ENCODE data around the gene ACAP2. TPM values are rescaled to one million over a fixed set of nuclear protein-coding genes. Genes with fewer than 3 reads are reported as not detected.
A peak's percentile ranks its signal among the peaks of the same experiment; 100 is the strongest.
"Not testable (repeated sequence)": the region's sequence is repeated elsewhere in the genome, so short reads cannot be mapped to it uniquely, and the experiment has no call there.

The ACAP2 gene
- total RNA-seq, 1 donor from 2014 or later = 36.5 TPM

GRCh38 chr3:195296662-195297061, 146.2 kb downstream of the ACAP2 start:
- no peak for DNase-seq (ENCODE audit: low read depth in 2 of 2)

DNA sequence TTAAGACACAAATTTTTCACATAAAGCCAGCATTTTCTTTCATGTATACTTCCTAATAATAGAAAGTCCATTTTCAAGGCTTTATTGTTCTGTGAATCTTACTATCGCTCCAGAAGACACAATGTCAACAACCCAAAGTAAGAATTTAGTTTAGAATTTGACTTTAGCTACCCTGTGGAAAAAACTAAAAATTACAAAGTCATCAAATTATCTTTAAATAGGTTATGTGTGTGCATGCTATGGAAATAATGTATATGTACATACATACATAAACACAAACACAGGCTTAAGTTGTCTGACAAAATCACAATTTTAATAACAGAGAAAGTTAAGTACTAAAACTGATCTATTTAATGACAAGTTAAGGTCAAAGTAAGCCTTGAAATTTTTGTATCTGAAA, 151.7 kb downstream of the ACAP2 start:
- no peak for DNase-seq (ENCODE audit: low read depth in 2 of 2)

GRCh38 chr3:195290643-195291042, 152.2 kb downstream of the ACAP2 start:
- not testable (repeated sequence) for DNase-seq (ENCODE audit: low read depth in 2 of 2)

DNA sequence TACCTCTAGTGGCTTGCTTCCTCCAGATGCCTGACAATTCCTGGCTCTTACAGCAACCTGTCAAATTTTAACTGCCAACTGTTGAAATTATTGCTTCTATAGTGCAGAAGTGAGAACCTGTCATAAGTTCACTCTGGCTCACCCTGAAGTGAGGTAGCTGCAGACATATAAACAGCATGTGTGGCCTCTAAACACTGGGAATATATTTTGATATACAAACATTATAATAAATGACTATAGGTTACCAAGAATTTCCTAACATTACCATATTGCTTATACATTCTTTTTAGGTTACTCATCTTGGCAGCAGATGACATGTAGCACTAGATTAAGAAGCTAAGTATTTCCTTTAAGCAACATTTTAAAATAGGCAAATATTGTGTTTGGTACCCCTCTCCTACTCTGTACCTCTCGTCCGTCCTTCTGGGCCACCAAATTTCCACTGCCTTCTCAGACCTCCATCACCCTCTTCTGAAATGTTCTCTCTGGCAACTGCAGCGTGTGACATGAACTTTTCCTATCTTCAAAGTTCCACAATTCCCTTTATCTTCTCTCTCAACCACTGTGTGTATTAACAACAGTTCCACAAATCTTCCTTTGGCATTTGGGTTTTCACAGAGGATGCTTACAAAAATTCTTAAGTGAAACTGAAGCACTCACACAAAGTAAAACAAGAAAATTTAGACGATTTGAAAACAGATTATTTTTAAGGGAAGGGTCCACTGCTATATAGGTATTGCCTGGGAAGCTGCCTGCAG, 156.5 kb downstream of the ACAP2 start:
- DNase-seq (ENCODE audit: low read depth in 2 of 2) = peak in 1 of 2 donors; percentile 42

DNA sequence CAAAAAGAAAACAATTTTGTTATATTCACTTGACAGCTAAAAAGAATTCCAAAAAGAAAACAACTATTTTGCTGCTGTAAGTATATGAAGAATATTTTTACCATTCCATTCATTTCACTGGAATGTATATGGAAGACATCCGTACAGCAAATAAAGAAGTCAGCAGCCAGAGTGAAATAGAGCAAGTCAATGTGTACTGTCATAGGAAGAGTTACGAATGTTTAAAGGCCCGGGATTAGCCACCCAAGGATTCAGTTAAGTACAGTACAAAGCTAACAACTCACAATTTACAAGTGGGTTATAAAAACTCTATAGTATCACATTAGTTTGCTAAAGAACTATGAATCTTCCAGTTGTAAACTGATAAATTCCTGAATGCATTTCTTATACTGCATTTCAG, 157.4 kb downstream of the ACAP2 start:
- no peak for DNase-seq (ENCODE audit: low read depth in 2 of 2)

- DNase-seq (ENCODE audit: low read depth in 2 of 2) = no peak
Observed at GRCh38 chr3:195284842-195285241, 158.0 kb downstream of the ACAP2 start.

- DNase-seq (ENCODE audit: low read depth in 2 of 2) = no peak
Observed at GRCh38 chr3:195282961-195283360, 159.9 kb downstream of the ACAP2 start.

DNA sequence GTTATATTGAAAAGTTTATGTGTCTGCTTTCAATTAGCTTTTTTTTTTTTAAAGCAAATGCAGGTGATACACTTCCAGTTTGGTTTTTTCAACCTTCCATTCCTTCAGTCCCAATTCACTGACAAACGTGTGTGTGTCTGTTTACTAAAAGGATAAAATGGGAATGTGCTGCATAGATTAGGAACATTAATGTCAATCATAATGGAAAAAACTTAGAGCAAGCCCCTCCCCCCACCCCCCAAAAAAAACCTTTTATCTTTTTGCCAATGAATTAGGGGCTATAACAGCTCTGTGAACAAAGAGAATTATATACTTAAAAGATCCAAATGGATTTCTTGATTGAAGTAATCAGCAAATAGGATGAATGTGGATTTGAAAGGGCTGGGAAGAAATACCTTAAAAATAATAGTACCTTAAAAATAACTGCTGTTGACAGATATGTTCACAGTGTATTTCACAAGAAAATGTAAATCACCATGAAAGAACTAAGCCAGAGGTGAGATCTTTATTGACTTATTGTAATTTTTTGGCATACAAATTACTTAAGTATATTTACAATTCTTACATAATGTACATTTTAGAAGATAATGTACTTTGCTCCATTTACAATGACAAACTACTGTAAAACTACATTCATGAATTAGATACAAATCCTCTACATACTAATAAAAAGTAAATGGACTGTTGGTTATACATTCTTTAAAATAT, 168.4 kb downstream of the ACAP2 start:
- DNase-seq (ENCODE audit: low read depth in 2 of 2) = no peak

DNA sequence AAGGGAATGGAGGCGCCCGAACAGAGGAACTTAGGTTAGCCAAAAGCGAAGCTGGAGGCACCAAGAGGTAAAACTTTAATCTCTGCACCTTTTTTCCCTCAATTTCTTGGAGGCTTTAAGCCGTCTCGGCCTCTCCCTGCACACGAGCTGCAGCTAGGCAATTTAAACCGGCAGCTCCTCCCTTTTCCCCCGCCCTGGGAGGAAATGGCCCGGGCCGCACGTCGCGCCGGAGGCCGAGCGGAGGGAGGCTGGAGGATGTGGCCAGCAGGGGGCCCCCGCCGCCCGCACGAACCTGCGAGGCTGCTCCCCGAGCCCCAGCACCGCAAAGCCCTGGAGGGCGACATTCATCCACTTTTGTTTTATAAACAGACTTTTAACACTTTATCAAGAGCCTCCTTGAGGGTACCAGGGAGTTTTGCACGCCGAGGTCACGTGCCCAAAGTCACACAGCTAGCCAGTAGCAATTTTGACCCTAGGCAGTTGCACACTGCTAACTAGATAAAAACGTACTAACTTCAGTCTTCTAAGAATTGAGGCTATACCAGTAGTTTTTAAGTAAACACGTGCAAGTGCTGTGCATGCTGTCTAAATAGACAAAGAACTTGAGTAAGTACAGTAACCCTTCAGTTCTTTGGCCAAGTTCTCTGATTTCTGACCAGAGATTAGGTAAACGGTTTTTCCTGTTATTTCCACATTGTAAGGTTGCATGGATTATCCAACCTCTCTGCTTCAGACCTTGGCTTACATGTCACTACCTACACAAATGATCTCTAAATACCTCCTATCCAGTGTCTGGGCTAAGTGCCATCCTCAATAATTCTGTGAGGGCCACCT, 171.2 kb downstream of the ACAP2 start:
- peak; percentile 92 to 94 for DNase-seq (ENCODE audit: low read depth in 2 of 2)

GRCh38 chr3:195270817-195271409, 171.9 kb downstream of the ACAP2 start, which contains the start of gene XXYLT1:
Gene XXYLT1, minus strand, starts transcription at chr3:195271159. Its CDS starts 101 bp downstream, at chr3:195271058.
- peak; percentile 91 to 93 for DNase-seq (ENCODE audit: low read depth in 2 of 2)

DNA sequence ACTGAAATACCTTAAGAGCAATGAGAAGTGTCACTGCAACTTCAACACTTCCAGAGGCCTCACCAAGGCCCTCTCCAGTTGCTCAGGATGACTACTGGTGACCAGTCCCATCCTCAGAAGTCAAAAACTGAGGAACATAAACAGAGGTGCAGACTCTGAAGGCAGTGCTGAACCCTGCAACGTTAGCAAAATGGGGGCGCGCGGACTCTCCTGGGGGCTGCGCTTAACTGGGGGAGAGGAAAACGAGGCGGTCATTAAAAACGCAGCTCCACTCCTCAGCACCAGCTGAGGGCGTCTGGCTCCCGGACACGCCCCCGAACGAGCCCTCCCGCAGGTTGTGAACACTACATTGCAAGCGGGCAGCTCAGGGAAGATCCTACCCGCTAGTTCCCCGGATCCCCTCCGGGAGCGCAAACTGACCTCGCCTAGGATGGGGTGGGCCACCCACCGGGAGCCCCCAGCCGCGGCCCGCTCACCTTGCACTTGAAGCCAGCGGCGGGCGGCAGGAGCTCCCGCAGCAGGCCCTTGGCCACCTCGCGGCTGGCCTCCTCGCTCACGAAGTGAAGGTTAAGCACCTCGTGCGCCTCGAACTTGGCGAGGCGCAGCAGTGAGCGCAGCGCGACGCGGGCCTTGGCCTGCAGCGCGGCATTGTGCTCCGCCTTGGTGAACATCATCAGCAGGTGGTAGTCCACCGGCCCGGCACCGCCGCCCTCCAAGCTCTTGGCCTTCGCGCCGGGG, 172.6 kb downstream of the ACAP2 start:
- peak; percentile 53 to 54 for DNase-seq (ENCODE audit: low read depth in 2 of 2)

GRCh38 chr3:195269375-195270078, 173.3 kb downstream of the ACAP2 start:
- no peak for DNase-seq (ENCODE audit: low read depth in 2 of 2)

DNA sequence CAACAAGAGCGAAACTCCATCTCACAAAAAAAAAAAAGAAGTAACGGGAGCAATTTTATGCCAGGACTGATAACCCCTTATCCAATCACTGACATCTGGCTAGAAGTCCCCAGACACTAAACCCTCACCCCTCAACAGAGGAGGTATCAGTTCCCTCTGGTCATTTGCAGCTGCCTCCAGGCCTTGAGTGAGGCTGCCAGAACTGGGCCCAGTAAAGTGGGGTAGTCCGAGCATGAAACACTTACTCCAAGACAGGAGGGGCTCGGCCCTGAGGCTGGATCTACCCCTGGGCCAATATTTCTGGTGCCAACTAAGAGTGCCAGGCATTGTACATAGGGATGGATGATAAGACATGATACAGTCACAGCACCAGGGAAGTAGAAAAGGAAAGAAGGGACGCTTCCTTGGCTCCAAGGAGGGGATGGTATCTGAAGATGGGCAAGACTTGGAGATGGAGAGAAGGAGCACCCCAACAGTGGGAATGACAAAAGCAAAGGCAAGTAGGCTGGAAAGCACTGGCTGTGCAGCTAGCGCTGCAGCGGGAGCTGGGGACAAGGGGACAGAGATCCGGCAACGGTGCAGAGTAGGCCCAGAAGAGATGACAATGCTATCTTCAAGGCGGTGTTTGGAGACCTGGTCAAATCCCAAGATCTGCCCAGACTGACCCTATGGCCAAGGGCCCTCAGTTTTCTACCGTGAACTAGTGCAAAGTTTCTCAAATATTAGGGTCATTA, 174.1 kb downstream of the ACAP2 start:
- no peak for DNase-seq (ENCODE audit: low read depth in 2 of 2)

DNA sequence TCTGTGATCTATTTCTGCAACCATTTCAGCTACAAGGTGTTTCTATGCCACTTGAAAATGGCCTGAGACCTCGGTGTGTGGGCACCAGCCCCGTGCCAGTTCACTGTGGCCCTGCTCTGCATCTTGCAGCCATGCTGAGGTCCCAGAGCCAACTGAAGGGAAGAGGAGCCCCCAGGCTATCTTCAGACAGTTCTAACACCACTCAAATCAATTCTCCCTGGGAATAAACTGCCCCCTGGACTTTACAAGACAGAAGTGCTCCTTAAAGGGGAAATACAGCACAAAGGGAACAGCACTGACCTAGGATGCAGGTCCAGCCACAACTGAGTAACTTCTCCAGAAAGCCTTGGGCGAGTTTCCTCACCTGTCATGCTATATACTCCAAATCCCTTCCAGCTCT, 175.7 kb downstream of the ACAP2 start:
- DNase-seq (ENCODE audit: low read depth in 2 of 2) = no peak

DNA sequence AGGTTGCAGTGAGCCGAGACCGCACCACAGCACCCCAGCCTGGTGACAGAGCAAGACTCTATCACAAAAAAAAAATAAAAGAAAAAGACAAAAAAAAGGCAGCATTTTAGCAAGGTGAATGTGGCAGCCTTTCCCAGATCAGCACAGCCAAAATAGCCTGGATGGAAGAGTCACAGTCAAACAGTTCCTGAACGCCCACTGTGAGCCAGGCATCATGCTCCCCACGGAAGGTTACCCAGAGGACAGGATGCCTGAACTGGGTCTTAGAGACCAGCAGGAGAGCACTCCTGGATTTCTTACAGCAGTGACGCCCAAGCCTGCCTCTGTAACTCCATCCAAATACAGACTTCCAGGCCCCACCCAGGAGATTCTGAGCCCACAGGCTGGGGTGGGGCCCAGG, 176.4 kb downstream of the ACAP2 start:
- no peak for DNase-seq (ENCODE audit: low read depth in 2 of 2)

- no peak for DNase-seq (ENCODE audit: low read depth in 2 of 2)
Observed at GRCh38 chr3:195265363-195265976, 177.3 kb downstream of the ACAP2 start.

DNA sequence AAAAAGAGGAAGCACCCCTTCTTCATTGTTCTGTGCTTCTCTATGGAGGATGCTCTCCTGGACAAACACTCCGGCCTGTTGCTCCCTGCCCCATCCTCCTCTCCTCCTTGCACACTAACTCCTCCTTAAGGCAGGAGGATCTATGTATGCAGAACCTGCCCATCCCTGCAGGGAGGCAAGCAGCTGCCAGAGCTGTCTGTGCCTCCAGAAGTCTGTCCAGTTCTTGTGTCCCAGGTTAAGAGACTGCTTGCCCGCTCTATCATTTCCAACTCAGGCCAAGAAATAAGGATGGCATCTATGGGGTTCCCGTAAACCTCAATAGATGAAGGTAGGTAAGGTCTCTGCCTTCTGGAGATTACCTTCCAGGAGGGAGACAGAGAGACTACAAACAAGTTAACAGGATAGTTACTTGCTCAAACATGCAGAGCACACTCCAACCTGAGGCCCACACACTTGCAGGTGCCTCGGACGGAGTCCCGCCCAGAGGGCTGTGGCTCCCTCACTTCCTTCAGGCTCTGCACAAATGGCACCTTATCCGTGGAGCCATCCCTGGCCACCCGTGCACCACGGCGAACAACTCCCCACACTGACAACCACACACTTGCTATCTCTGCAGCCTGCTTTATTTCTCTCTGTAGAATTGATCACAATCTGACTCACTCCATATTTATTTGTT, 178.8 kb downstream of the ACAP2 start:
- no peak for DNase-seq (ENCODE audit: low read depth in 2 of 2)

- DNase-seq (ENCODE audit: low read depth in 2 of 2) = peak in 1 of 2 donors; percentile 66
Observed at GRCh38 chr3:195263193-195263924, 179.5 kb downstream of the ACAP2 start.
